Right atrium auricular region (tissue), 2 donors: ENCODE measurements around the gene AGAP1. TPM values are rescaled to one million over a fixed set of nuclear protein-coding genes. Genes with fewer than 3 reads are reported as not detected.

Experiments
- DNase-seq: peaks from one replicate; pipeline ENCODE4 v3.0.0-alpha.2; 2019; ENCODE audit warnings: low spot score
- H3K27ac ChIP-seq, 2 donors: fragments of 200-600 bp; sonication (generic); 1 replicate in 1 of 2; 2 replicates in 1 of 2; pipeline ENCODE4 v1.5.1; 2016 to 2019
- H3K27me3 ChIP-seq, 2 donors: fragments of 200-600 bp; sonication (generic); one replicate each; pipeline versions ENCODE4 v1.5.1 to v1.6.0; 2017 to 2019
- H3K36me3 ChIP-seq: fragments of 200-600 bp; sonication (generic); one replicate; pipeline ENCODE4 v1.5.1; 2016
- H3K4me1 ChIP-seq, 2 donors: fragments of 200-600 bp; sonication (generic); one replicate each; pipeline versions ENCODE4 v1.5.1 to v1.6.0; 2017 to 2019
- H3K4me3 ChIP-seq, 2 donors: fragments of 200-600 bp; sonication (generic); 1 replicate in 1 of 2; 2 replicates in 1 of 2; pipeline ENCODE4 v1.5.1; 2017 to 2019; ENCODE audit warnings: mild to moderate bottlenecking in 1 of 2, moderate library complexity in 1 of 2
- H3K9me3 ChIP-seq, 2 donors: fragments of 200-600 bp; sonication (generic); one replicate each; pipeline ENCODE4 v1.5.1; 2019
- total RNA-seq, 2 donors: library from RNA; depleted of rRNA; stranded (reverse); fragments of >200 nt; gene quantifications; one replicate each; pipeline ENCODE4 v1.1.0, GENCODE V29; 2016
- TF ChIP-seq, protein P1 (sequence below), 2 donors: fragments of 200-600 bp; sonication (generic); IDR thresholded peaks; one replicate each; pipeline ENCODE4 v1.5.1; 2019; ENCODE audit warnings: antibody characterized with exemption in 2 of 2

AGAP1 gene
- total RNA-seq, 2 donors from 2014 or later = 11.6 to 17.2 TPM

GRCh38 chr2:235734688-235735231 is 240.9 kb downstream of the AGAP1 start:
- Histone ChIP-seq H3K4me1 (peaks cover 0 to under 1% of the 10 kb centered on the region in 2 donors), H3K27ac (peak overlapping the region; percentile 38 to 66), H3K27me3 (no peaks in the 10 kb centered on the region), H3K9me3 (no peaks in the 10 kb centered on the region), H3K4me3 (peak overlapping the region in 1 of 2 donors; percentile 8), H3K36me3 (no peaks in the 10 kb centered on the region)
- TF ChIP-seq, protein P1, sequence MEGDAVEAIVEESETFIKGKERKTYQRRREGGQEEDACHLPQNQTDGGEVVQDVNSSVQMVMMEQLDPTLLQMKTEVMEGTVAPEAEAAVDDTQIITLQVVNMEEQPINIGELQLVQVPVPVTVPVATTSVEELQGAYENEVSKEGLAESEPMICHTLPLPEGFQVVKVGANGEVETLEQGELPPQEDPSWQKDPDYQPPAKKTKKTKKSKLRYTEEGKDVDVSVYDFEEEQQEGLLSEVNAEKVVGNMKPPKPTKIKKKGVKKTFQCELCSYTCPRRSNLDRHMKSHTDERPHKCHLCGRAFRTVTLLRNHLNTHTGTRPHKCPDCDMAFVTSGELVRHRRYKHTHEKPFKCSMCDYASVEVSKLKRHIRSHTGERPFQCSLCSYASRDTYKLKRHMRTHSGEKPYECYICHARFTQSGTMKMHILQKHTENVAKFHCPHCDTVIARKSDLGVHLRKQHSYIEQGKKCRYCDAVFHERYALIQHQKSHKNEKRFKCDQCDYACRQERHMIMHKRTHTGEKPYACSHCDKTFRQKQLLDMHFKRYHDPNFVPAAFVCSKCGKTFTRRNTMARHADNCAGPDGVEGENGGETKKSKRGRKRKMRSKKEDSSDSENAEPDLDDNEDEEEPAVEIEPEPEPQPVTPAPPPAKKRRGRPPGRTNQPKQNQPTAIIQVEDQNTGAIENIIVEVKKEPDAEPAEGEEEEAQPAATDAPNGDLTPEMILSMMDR (IDR thresholded peaks at IDR 0.05) = no peak
- peak; percentile 80 for DNase-seq

- TF ChIP-seq, protein P1 (IDR thresholded peaks at IDR 0.05) = no peak
- no peak overlapping the region for H3K4me3 ChIP-seq
- no peak overlapping the region for H3K27ac ChIP-seq
- H3K4me1 ChIP-seq = no peaks in the 10 kb centered on the region
- no peaks in the 10 kb centered on the region for H3K27me3 ChIP-seq
- no peak for DNase-seq
- H3K9me3 ChIP-seq = no peaks in the 10 kb centered on the region
- H3K36me3 ChIP-seq = no peaks in the 10 kb centered on the region
These were observed 243.6 kb downstream of the AGAP1 start for GRCh38 chr2:235737396-235737795.

DNA sequence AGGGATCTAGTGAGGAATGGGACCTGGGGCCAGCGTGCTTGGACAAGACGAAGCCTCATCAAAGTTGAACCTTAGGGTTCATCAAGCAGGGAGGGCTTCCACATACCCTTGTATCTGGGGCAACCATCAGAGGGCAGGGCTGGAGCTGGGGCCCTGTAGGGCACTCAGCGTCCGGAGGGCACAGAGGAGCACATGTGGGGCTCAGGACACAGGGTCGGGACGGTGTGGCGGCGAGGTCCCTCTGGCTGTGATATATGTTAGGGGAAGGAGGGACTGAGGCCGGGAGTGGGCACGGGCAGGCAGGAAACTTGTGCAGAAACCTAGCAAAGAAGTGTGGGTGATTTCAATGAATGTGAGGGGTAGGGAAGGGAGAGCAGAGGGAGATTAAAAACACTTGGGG is 244.0 kb downstream of the AGAP1 start:
- Histone ChIP-seq H3K27ac (no peak overlapping the region), H3K4me3 (no peak overlapping the region), H3K9me3 (no peaks in the 10 kb centered on the region), H3K4me1 (no peaks in the 10 kb centered on the region), H3K27me3 (no peaks in the 10 kb centered on the region), H3K36me3 (no peaks in the 10 kb centered on the region)
- TF ChIP-seq, protein P1 (IDR thresholded peaks at IDR 0.05) = no peak
- DNase-seq = no peak

DNA sequence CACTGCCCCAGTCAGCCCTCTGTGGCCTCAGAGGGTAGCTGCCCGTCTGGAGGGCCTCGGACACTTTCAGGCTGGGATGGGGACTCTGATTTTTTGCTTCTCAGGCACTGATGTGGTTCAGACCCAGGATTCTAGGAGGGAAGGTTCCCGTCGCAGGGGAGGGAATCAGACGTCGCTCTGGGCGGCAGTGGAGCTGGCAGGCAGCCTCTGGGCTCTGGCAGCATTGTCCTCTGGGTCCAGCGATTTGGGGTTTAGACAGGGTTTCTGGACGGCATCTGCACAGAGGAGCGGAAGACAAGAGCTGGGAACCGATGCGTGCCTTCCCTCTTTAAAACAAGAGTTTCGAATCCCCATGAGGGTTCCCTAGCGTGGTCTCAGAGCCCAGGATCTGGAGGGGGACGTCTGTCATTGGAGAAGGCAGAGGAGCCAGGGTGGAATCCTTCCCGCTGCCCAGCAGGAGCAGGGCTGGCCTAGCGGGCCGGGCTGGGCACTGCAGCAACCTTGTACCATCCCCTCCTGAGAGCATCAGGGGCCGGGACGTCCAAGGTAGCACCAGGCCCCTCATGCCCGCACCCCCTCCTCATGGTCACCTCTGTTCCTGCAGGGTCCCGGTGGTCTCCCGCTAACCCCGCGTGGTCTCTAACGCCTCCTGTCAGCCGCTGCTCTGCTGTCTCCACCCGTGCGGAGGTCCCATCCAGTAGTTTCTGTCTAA is 246.0 kb downstream of the AGAP1 start:
- Histone ChIP-seq H3K4me3 (no peak overlapping the region), H3K4me1 (no peaks in the 10 kb centered on the region), H3K36me3 (no peaks in the 10 kb centered on the region), H3K27ac (no peak overlapping the region), H3K27me3 (no peaks in the 10 kb centered on the region), H3K9me3 (no peaks in the 10 kb centered on the region)
- TF ChIP-seq, protein P1 (IDR thresholded peaks at IDR 0.05) = no peak
- DNase-seq = no peak

DNA sequence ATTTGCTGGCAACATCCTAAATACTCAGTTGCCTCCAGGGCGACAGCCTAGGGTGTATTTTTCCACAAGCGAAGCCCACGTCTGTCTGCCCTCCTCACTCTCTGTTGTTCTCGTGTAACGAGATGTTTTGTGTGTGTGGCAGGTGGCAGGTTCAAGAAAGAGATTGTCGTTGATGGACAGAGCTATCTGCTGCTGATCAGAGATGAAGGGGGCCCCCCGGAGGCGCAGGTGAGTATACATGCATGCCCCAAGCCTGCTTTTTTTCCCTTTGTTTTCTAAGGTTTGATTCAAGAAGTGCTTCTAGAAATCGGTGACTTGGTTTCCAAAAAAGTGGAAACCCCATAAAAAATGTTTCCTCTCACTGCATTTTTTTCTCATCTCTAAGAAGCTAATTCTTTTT is 247.0 kb downstream of the AGAP1 start:
- TF ChIP-seq, protein P1 (IDR thresholded peaks at IDR 0.05) = no peak
- H3K36me3 ChIP-seq = no peaks in the 10 kb centered on the region
- no peaks in the 10 kb centered on the region for H3K9me3 ChIP-seq
- no peak for DNase-seq
- no peak overlapping the region for H3K27ac ChIP-seq
- H3K4me3 ChIP-seq = no peak overlapping the region
- no peaks in the 10 kb centered on the region for H3K4me1 ChIP-seq
- no peaks in the 10 kb centered on the region for H3K27me3 ChIP-seq
